Mucosa of descending colon (tissue), 3 donors: ENCODE data around the gene WNK3. TPM values are rescaled to one million over a fixed set of nuclear protein-coding genes. Genes with fewer than 3 reads are reported as not detected.

Experiments
- ATAC-seq: fragments of 200-7000 bp; cut with Tn5 transposase; one replicate; pipeline ENCODE4 v1.9.1; 2020; ENCODE audit warnings: mild to moderate bottlenecking, moderate library complexity
- DNase-seq, 3 donors: peaks; one replicate each; pipeline ENCODE4 v3.0.0-alpha.2; 2020
- H3K36me3 ChIP-seq: fragments of 200-600 bp; one replicate; pipeline ENCODE4 v1.8.0; 2021; ENCODE audit warnings: low read depth, mild to moderate bottlenecking
- H3K4me1 ChIP-seq: fragments of 200-600 bp; one replicate; pipeline ENCODE4 v1.8.0; 2021; ENCODE audit warnings: low read depth, mild to moderate bottlenecking
- H3K4me3 ChIP-seq: fragments of 200-600 bp; one replicate; pipeline ENCODE4 v1.8.0; 2021; ENCODE audit warnings: mild to moderate bottlenecking
- H3K9me3 ChIP-seq: fragments of 200-600 bp; one replicate; pipeline ENCODE4 v1.8.0; 2021; ENCODE audit warnings: mild to moderate bottlenecking
- CTCF ChIP-seq: fragments of 200-600 bp; IDR thresholded peaks from one replicate; pipeline ENCODE4 v1.8.0; 2022; ENCODE audit warnings: antibody characterized with exemption, mild to moderate bottlenecking
- intact Hi-C, 2 donors: fragments of 100-400 bp; cut with DNase I in 1 of 2; cut with micrococcal nuclease in 1 of 2; formaldehyde crosslinking; loops; one replicate each; pipeline versions ENCODE4 v1.11.0 to v1.11.1; 2022; cut with DNase I, micrococcal nuclease
- total RNA-seq, 3 donors: library from RNA; stranded (reverse); fragmentation: NEBNext Ultra II Directional in 2 of 3; extraction: Animal tissue kit (Norgen Biotek cat#: 25700) in 2 of 3; gene quantifications; one replicate each; pipeline versions ENCODE4 v1.2.1 to v1.2.4, GENCODE V29; 2021 to 2023
- donor health status: DM: no; HTN: no; CAD: no; lungs with moderate emphysema.
- donor health status: DM: no; HTN: no; CAD: no.
- donor health status: DM: no; HTN: yes; CAD: no.

WNK3 gene
- total RNA-seq, 3 donors from 2014 or later, result 0.14 to 2.0 (median 0.27) TPM

GRCh38 chrX:54172455-54172854 lies 185.4 kb downstream of the WNK3 start:
- Histone ChIP-seq H3K4me3 (no peak overlapping the region), H3K9me3 (no peaks in the 10 kb centered on the region), H3K4me1 (no peaks in the 10 kb centered on the region), H3K36me3 (no peaks in the 10 kb centered on the region)
- ATAC-seq (no peak), DNase-seq (no peak)
- intact Hi-C loops, result no loop called here
- no peak for TF ChIP-seq CTCF

- H3K36me3 ChIP-seq, result no peaks in the 10 kb centered on the region
- ATAC-seq (no peak), DNase-seq (no peak)
- no peak for TF ChIP-seq CTCF
- no peaks in the 10 kb centered on the region for H3K4me1 ChIP-seq
- H3K9me3 ChIP-seq, result no peaks in the 10 kb centered on the region
- intact Hi-C loops, result no loop called here
- no peak overlapping the region for H3K4me3 ChIP-seq
These were observed 186.2 kb downstream of the WNK3 start for GRCh38 chrX:54171527-54172250.

- H3K4me3 ChIP-seq, result no peak overlapping the region
- H3K4me1 ChIP-seq, result no peaks in the 10 kb centered on the region
- intact Hi-C loops, result no loop called here
- TF ChIP-seq CTCF, result no peak
- H3K36me3 ChIP-seq, result no peaks in the 10 kb centered on the region
- ATAC-seq (no peak), DNase-seq (no peak)
- H3K9me3 ChIP-seq, result no peaks in the 10 kb centered on the region
These were observed 186.8 kb downstream of the WNK3 start for GRCh38 chrX:54171091-54171490.

- TF ChIP-seq CTCF, result no peak
- Histone ChIP-seq H3K4me3 (no peak overlapping the region), H3K4me1 (no peaks in the 10 kb centered on the region), H3K36me3 (no peaks in the 10 kb centered on the region), H3K9me3 (no peaks in the 10 kb centered on the region)
- intact Hi-C loops, result no loop called here
- DNase-seq (no peak), ATAC-seq (no peak)
These were observed 190.9 kb downstream of the WNK3 start for GRCh38 chrX:54166915-54167314.

- DNase-seq (no peak), ATAC-seq (no peak)
- H3K36me3 ChIP-seq, result no peaks in the 10 kb centered on the region
- TF ChIP-seq CTCF, result no peak
- no peaks in the 10 kb centered on the region for H3K4me1 ChIP-seq
- no peaks in the 10 kb centered on the region for H3K9me3 ChIP-seq
- H3K4me3 ChIP-seq, result no peak overlapping the region
- intact Hi-C loops, result no loop called here
These were observed 200.3 kb downstream of the WNK3 start for GRCh38 chrX:54157561-54157960.

Other genes with a start within 250 kb of the WNK3 start
- gene FAM120C, start 174.8 kb downstream of the WNK3 start, total RNA-seq, result 1 to 10 TPM; 3.7 to 9.4 (median 5.0) TPM
- gene TSR2, start 82.4 kb upstream of the WNK3 start, total RNA-seq, result 10 to 100 TPM; 36.4 to 49.0 (median 36.7) TPM
- gene FGD1, start 138.2 kb upstream of the WNK3 start, total RNA-seq, result 1 to 10 TPM; 2.0 to 8.1 (median 3.5) TPM
- gene GNL3L, start 172.2 kb upstream of the WNK3 start, total RNA-seq, result 10 to 100 TPM; 23.2 to 33.5 (median 30.2) TPM